SKM-1 (cell line): Measurements from ENCODE around the gene GPR63.

Experiments used
- DNase-seq: peaks from one replicate; lab custom pipeline; 2025; ENCODE audit not compliant: unreplicated experiment; lab: John Stamatoyannopoulos, UW

The GPR63 gene

GRCh38 chr6:96761794-96762193 lies 75.5 kb downstream of the GPR63 start:
- no peak for DNase-seq

- no peak for DNase-seq
Measured at GRCh38 chr6:96760153-96760687, 77.1 kb downstream of the GPR63 start.

GRCh38 chr6:96755096-96755495 lies 82.2 kb downstream of the GPR63 start:
- no peak for DNase-seq

- no peak for DNase-seq
Measured at GRCh38 chr6:96749891-96750290, 87.4 kb downstream of the GPR63 start.
